GM12865 (cell line): Measurements from ENCODE around the gene ATP5PD.

Experiments
- DNase-seq: peaks from one replicate; pipeline ENCODE4 v3.0.0; 2010; ENCODE audit warnings: low read depth
- H3K4me3 ChIP-seq: 2 replicates; pipeline ENCODE4 v1.5.1; 2011; ENCODE audit warnings: mild to moderate bottlenecking, low read depth, low read length, control low read depth
- CTCF ChIP-seq: IDR thresholded peaks from 2 replicates; pipeline ENCODE4 v1.5.1; 2011; ENCODE audit warnings: low read length, control low read depth, low read depth, inconsistent platforms; ENCODE audit not compliant: insufficient read depth; ENCODE audit errors: missing control alignments

ATP5PD gene

GRCh38 chr17:75061618-75062017 lies 14.8 kb upstream of the ATP5PD start:
- no peak overlapping the region for H3K4me3 ChIP-seq
- no peak for TF ChIP-seq CTCF
- DNase-seq: no peak

GRCh38 chr17:75061055-75061438 lies 14.3 kb upstream of the ATP5PD start:
- DNase-seq: no peak

GRCh38 chr17:75060434-75061054 lies 13.8 kb upstream of the ATP5PD start:
- no peak overlapping the region for H3K4me3 ChIP-seq
- no peak for TF ChIP-seq CTCF
- DNase-seq: no peak

More at GRCh38 chr17:75061055-75061438, 14.3 kb upstream of the ATP5PD start:
- no peak for TF ChIP-seq CTCF
- no peak overlapping the region for H3K4me3 ChIP-seq

GRCh38 chr17:75059369-75060345 lies 12.9 kb upstream of the ATP5PD start:
- TF ChIP-seq CTCF: no peak
- H3K4me3 ChIP-seq: no peak overlapping the region
- no peak for DNase-seq

GRCh38 chr17:75051941-75052340 lies 5.2 kb upstream of the ATP5PD start:
- no peak for TF ChIP-seq CTCF
- no peak for DNase-seq
- no peak overlapping the region for H3K4me3 ChIP-seq

- no peak overlapping the region for H3K4me3 ChIP-seq
- no peak for TF ChIP-seq CTCF
- no peak for DNase-seq
Observed at GRCh38 chr17:75049706-75050105, 2.9 kb upstream of the ATP5PD start.
